ENCODE results near the gene ASPDH.

The ASPDH gene

GRCh38 chr19:50513746-50514345 lies at the start of gene ASPDH:
ASPDH (minus strand) TSS chr19:50513913; CDS start chr19:50513823, 90 bp downstream.
- no peak for DNase-seq

GRCh38 chr19:50562996-50563395 lies 49.3 kb upstream of the ASPDH start:
- no peak for DNase-seq

GRCh38 chr19:50562329-50562728 lies 48.6 kb upstream of the ASPDH start:
- no peak for DNase-seq

- DNase-seq: no peak
These were observed 45.9 kb upstream of the ASPDH start for GRCh38 chr19:50559636-50560035.

GRCh38 chr19:50558449-50558848 lies 44.7 kb upstream of the ASPDH start:
- DNase-seq: no peak

- DNase-seq: no peak
These were observed 44.3 kb upstream of the ASPDH start for GRCh38 chr19:50558039-50558438.

- no peak for DNase-seq
These were observed 43.4 kb upstream of the ASPDH start for GRCh38 chr19:50557009-50557613.

GRCh38 chr19:50556282-50557008 lies 42.7 kb upstream of the ASPDH start:
- peak; percentile 64 for DNase-seq

GRCh38 chr19:50555450-50556281 lies 42.0 kb upstream of the ASPDH start:
- no peak for DNase-seq

- DNase-seq: no peak
These were observed 41.3 kb upstream of the ASPDH start for GRCh38 chr19:50555033-50555432.

GRCh38 chr19:50554212-50554611 lies 40.5 kb upstream of the ASPDH start:
- DNase-seq: no peak

- DNase-seq: no peak
These were observed 39.5 kb upstream of the ASPDH start for GRCh38 chr19:50553134-50553703.

- no peak for DNase-seq
These were observed 38.8 kb upstream of the ASPDH start for GRCh38 chr19:50552540-50552939.

GRCh38 chr19:50551715-50552187 lies 38.0 kb upstream of the ASPDH start:
- DNase-seq: no peak

- no peak for DNase-seq
These were observed 37.5 kb upstream of the ASPDH start for GRCh38 chr19:50551034-50551714.

GRCh38 chr19:50550594-50550966 lies 36.9 kb upstream of the ASPDH start:
- DNase-seq: no peak

- no peak for DNase-seq
These were observed 36.3 kb upstream of the ASPDH start for GRCh38 chr19:50549927-50550593.

GRCh38 chr19:50549059-50549926 lies 35.6 kb upstream of the ASPDH start:
- DNase-seq: no peak

- DNase-seq: no peak
These were observed 34.7 kb upstream of the ASPDH start for GRCh38 chr19:50548191-50549058.

Data from CD4-positive, alpha-beta T cell treated with Interleukin-21 for 1 hour (primary cell).